ENCODE data around the gene CNTNAP2.
"Not testable (repeated sequence)": the region's sequence is repeated elsewhere in the genome, so short reads cannot be mapped to it uniquely, and the experiment has no call there.

CNTNAP2 gene

DNA sequence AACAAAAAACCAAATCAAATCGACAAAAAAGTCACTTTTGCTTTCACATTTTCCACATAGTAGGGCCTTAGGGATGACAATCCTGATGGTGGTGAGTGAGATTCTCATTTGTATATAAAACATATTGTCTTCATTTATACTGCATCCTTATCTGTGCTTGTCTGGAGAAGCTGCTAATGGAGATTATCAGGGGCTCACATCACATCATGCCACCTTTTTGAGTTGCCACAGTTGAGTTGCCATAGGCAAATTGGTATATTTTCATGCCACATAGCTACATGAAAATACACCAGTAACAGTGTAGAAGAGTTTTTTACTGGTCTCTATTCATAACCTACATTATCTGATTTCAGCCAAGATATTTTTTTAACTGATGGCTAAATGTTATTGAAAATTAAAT lies 85.3 kb downstream of the CNTNAP2 start:
- H3K9me3 ChIP-seq (replicated peaks in 1 of 11): peaks cover 0 to 6% (median 0%) of the 10 kb centered on the region in 11 experiments; a peak in 4 of 22 replicates
- H3K4me1 ChIP-seq: no peaks in the 10 kb centered on the region
- no peaks in the 10 kb centered on the region for H4K20me1 ChIP-seq
- no peak overlapping the region for H3K9ac ChIP-seq
- TF ChIP-seq Cebpa-rat (IDR thresholded peaks at IDR 0.05): no peak
- H3K36me3 ChIP-seq: no peaks in the 10 kb centered on the region
- no peak overlapping the region for H3K4me2 ChIP-seq
- H3K27me3 ChIP-seq: no peaks in the 10 kb centered on the region
- no peak overlapping the region for H3K27ac ChIP-seq
- no peak overlapping the region for H3K4me3 ChIP-seq

DNA sequence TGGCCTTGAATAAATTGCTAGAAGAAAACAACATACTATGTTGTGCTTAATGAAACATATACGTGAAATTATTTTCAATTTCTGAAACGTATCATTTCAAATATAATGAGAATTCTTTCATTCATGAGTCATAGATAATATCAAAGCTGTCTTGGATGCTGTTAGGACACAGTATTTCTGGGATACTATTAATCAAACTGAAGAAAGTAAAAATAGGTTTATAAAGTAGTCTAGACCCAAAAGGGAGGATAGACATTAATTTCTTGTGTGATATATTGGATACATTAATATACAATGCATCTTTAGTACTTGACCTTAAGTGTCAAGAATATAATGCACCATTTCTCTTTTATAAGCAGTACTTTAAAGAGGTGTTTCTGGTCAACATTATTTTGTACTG lies 89.7 kb downstream of the CNTNAP2 start:
- H4K20me1 ChIP-seq: no peaks in the 10 kb centered on the region
- H3K36me3 ChIP-seq: no peaks in the 10 kb centered on the region
- H3K27ac ChIP-seq: no peak overlapping the region
- H3K27me3 ChIP-seq: no peaks in the 10 kb centered on the region
- H3K4me1 ChIP-seq: no peaks in the 10 kb centered on the region
- no peak overlapping the region for H3K4me2 ChIP-seq
- no peak overlapping the region for H3K9ac ChIP-seq
- no peaks in the 10 kb centered on the region for H3K9me3 ChIP-seq (replicated peaks in 1 of 11)
- no peak for TF ChIP-seq Cebpa-rat (IDR thresholded peaks at IDR 0.05)
- no peak overlapping the region for H3K4me3 ChIP-seq

DNA sequence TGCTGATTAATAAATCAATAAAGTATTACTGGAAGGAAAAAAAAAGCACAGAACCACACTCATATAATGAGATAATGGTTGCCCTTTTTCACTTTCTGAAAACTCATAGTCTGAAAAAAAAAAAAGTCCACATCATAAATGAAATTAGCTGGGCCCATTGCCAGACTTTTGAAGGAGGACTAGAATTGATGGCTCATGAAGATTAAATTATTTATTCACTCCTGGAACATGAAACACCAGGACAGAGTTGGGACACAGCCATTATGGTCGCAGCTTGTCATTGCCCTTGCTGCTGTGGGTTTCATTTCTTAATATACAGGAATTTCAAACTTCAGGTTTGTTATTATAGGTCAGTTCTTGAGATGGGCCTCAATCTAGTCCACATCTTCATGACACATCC lies 91.9 kb downstream of the CNTNAP2 start:
- Histone ChIP-seq H3K27me3 (no peaks in the 10 kb centered on the region), H3K36me3 (no peaks in the 10 kb centered on the region), H4K20me1 (no peaks in the 10 kb centered on the region), H3K9ac (no peak overlapping the region), H3K4me1 (no peaks in the 10 kb centered on the region), H3K4me3 (no peak overlapping the region), H3K9me3 (replicated peaks in 1 of 11) (no peaks in the 10 kb centered on the region), H3K27ac (no peak overlapping the region), H3K4me2 (no peak overlapping the region)
- TF ChIP-seq Cebpa-rat (IDR thresholded peaks at IDR 0.05): no peak

DNA sequence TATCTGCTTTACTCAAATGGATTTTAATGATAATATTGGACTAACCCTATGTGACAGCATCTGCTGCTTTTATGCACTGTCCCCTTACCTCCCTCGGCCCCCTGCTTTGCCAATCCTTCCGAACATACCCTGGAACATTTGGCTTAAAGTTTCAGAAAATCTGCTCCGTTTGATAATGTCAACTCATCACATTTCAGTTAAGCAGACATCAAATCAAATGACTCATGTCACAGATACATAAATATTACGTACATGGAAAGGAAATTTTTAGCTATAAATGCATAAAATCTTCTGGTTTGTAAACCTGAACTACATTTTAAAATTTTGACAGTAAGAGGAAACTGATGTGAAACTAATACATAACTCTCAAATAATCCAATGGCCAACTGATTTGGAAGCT lies 98.2 kb downstream of the CNTNAP2 start:
- no peak overlapping the region for H3K9ac ChIP-seq
- H3K36me3 ChIP-seq: no peaks in the 10 kb centered on the region
- TF ChIP-seq Cebpa-rat (IDR thresholded peaks at IDR 0.05): no peak
- no peaks in the 10 kb centered on the region for H3K9me3 ChIP-seq (replicated peaks in 1 of 11)
- no peak overlapping the region for H3K27ac ChIP-seq
- H3K4me3 ChIP-seq: no peak overlapping the region
- no peaks in the 10 kb centered on the region for H3K4me1 ChIP-seq
- no peak overlapping the region for H3K4me2 ChIP-seq
- H4K20me1 ChIP-seq: no peaks in the 10 kb centered on the region
- no peaks in the 10 kb centered on the region for H3K27me3 ChIP-seq

DNA sequence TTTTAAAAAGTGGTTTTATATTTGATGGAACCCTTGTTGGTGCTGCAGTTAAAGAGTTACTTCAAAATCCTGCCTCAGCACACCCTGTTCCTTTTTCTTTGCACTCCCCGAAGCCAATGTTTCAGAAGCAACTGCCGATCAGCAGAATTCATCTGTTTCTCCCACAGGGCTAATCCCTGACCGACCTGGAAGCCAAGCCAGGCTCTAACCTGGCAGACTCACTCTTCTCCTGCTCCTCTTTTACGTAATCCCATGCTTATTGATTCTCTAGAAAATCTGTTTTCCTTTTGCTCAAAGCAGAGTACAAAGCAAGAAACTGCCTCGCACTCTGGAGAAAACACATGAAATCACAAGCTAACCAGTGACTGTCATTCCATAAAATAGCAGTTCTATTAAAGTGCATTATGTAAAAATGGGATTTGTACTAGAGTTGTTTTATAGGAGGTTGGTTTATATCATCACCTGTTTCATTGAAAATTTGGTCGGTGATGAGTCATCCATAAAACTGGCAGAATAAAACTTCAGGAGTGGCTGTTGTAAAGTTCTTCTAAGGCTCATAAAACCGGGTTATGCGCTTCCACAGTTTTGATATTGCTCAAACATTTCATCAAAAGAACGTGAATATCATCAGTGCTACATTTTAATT lies 99.9 kb downstream of the CNTNAP2 start:
- Histone ChIP-seq H3K4me3 (no peak overlapping the region), H3K27ac (no peak overlapping the region), H3K9ac (no peak overlapping the region), H3K4me2 (no peak overlapping the region), H4K20me1 (no peaks in the 10 kb centered on the region), H3K4me1 (no peaks in the 10 kb centered on the region), H3K27me3 (no peaks in the 10 kb centered on the region), H3K36me3 (no peaks in the 10 kb centered on the region), H3K9me3 (replicated peaks in 1 of 11) (no peaks in the 10 kb centered on the region)
- TF ChIP-seq Cebpa-rat (IDR thresholded peaks at IDR 0.05): no peak

DNA sequence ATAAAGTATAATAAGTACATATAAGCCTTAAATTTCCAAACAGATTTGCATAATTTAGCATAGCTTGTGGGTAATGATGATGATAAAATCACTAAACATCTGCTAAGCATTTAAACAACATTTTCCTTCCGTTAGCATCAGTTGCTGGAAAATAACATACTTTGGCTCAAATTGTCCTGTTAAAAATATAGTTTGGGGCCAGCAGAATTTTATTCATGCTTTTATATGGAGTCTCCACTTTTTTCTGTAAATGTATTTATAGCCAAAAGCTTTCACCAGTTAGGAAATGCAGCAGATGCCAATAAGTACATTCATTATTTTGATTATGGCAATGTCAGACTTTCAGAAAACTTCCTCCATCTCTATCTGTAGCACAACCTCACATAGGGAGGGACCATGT lies 107.2 kb downstream of the CNTNAP2 start:
- no peak overlapping the region for H3K4me2 ChIP-seq
- H3K9me3 ChIP-seq (replicated peaks in 1 of 11): no peaks in the 10 kb centered on the region
- no peaks in the 10 kb centered on the region for H3K4me1 ChIP-seq
- H3K4me3 ChIP-seq: no peak overlapping the region
- H3K27me3 ChIP-seq: no peaks in the 10 kb centered on the region
- no peak overlapping the region for H3K9ac ChIP-seq
- no peaks in the 10 kb centered on the region for H4K20me1 ChIP-seq
- H3K36me3 ChIP-seq: no peaks in the 10 kb centered on the region
- no peak overlapping the region for H3K27ac ChIP-seq
- no peak for TF ChIP-seq Cebpa-rat (IDR thresholded peaks at IDR 0.05)

DNA sequence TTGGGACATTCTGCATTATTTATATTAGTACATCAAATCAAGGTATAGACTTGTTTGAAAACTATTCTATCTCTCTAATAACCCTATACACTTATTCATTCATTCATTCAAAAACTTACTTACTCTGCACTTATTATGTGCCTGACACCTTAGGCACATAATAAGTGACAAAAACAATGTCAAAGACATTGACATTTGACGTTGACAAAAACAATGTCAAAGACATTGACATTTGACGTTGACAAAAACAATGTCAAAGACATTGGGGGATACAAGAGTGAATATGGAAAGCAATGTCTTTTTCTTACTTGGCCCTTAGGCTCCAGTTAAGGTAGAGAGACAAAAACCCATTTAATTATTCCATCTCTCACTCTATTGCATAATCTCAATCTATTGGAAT lies 116.0 kb downstream of the CNTNAP2 start:
- Histone ChIP-seq H3K36me3 (no peaks in the 10 kb centered on the region), H3K27ac (no peak overlapping the region), H3K9ac (no peak overlapping the region), H3K9me3 (replicated peaks in 1 of 11) (no peaks in the 10 kb centered on the region), H3K4me3 (no peak overlapping the region), H3K4me2 (no peak overlapping the region), H3K4me1 (peaks cover 0 to 9% (median 0%) of the 10 kb centered on the region in 10 experiments; a peak in 2 of 20 replicates), H4K20me1 (no peaks in the 10 kb centered on the region), H3K27me3 (no peaks in the 10 kb centered on the region)
- no peak for TF ChIP-seq Cebpa-rat (IDR thresholded peaks at IDR 0.05)

DNA sequence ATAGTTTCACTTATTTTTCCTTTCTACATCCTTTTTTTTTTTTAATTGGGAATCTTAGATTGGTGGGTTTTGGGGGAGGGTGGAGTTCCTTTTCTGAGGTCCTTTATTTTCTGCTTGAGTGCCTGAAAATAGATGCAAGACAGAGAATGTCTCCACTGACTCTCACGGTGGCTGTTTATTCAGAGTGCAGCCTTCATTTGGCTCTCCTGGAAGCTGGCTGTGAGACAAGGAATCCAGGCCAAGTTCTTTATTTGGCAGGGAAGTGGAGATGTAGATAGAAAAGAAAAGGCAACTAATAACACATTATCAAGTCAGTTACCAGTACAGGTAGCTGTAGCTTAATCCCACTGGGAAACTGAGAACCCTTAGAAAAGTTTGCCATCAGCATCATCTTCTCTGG lies 118.6 kb downstream of the CNTNAP2 start:
- H3K36me3 ChIP-seq: no peaks in the 10 kb centered on the region
- no peak overlapping the region for H3K27ac ChIP-seq
- H3K4me1 ChIP-seq: peaks cover 0 to 4% (median 0%) of the 10 kb centered on the region in 10 experiments; a peak in 2 of 20 replicates
- H3K4me2 ChIP-seq: no peak overlapping the region
- no peaks in the 10 kb centered on the region for H4K20me1 ChIP-seq
- no peak for TF ChIP-seq Cebpa-rat (IDR thresholded peaks at IDR 0.05)
- no peaks in the 10 kb centered on the region for H3K9me3 ChIP-seq (replicated peaks in 1 of 11)
- no peaks in the 10 kb centered on the region for H3K27me3 ChIP-seq
- no peak overlapping the region for H3K4me3 ChIP-seq
- no peak overlapping the region for H3K9ac ChIP-seq

DNA sequence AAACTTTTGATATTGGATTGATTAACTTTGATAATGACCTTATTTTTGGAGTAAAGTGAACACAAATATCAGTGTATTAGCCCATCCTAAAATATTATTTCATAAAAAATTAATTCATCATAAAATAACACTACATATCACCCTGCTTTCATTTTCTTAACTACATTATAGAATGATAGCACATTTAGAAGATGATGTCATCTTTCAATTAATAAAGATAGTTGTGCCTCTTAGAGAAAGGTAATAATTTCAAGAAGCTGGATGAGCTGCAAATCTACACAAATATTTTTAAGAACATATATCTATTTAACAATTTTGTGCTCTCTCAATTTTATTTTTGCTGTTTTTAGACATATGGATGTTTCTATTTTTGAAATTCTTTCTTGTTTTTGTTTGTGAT lies 126.1 kb downstream of the CNTNAP2 start:
- Histone ChIP-seq H3K9me3 (replicated peaks in 1 of 11) (peaks cover 0 to under 1% (median 0%) of the 10 kb centered on the region in 11 experiments; a peak in 2 of 22 replicates), H3K36me3 (no peaks in the 10 kb centered on the region), H3K4me2 (no peak overlapping the region), H3K27ac (no peak overlapping the region), H3K9ac (no peak overlapping the region), H3K4me1 (no peaks in the 10 kb centered on the region), H3K27me3 (no peaks in the 10 kb centered on the region), H3K4me3 (no peak overlapping the region), H4K20me1 (no peaks in the 10 kb centered on the region)
- no peak for TF ChIP-seq Cebpa-rat (IDR thresholded peaks at IDR 0.05)

DNA sequence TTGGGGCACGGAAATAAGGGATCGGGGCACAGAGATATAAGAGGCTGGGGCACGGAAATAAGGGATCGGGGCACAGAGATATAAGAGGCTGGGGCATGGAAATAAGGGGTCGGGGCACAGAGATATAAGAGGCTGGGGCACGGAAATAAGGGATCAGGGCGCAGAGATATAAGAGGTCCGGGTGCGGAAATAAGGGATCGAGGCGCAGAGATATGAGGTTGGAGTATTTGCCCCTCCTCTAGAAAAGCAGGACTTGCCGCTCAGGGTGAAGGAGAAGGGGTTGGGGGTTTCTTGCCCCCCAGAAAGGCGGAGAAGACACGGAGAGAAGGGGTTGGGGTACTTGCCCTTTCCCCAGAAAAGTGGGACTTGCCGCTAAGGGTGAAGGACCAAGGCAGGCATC lies 131.4 kb downstream of the CNTNAP2 start:
- not testable (repeated sequence) for H3K4me2 ChIP-seq, H3K4me3 ChIP-seq, H4K20me1 ChIP-seq, H3K27me3 ChIP-seq, H3K4me1 ChIP-seq, H3K9ac ChIP-seq, H3K27ac ChIP-seq, H3K36me3 ChIP-seq
- peaks cover 0 to 18% (median 3%) of the 10 kb centered on the region in 11 experiments; a peak in 6 of 22 replicates for H3K9me3 ChIP-seq (replicated peaks in 1 of 11)

DNA sequence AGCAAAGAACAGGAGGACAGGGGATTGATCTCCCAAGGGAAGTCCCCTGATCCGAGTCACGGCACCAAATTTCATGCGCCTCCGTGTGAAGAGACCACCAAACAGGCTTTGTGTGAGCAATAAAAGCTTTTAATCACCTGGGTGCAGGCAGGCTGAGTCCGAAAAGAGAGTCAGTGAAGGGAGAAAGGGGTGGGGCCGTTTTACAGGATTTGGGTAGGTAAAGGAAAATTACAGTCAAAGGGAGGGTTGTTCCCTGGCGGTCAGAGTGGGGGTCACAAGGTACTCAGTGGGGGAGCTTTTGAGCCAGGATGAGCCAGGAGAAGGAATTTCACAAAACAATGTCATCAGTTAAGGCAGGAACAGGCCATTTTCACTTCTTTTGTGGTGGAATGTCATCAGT lies 132.1 kb downstream of the CNTNAP2 start:
- not testable (repeated sequence) for H3K4me2 ChIP-seq, H3K4me1 ChIP-seq, H3K27ac ChIP-seq, H3K36me3 ChIP-seq, H3K9ac ChIP-seq, H3K27me3 ChIP-seq, H3K4me3 ChIP-seq, H4K20me1 ChIP-seq
- H3K9me3 ChIP-seq (replicated peaks in 1 of 11): peaks cover 0 to 18% (median 3%) of the 10 kb centered on the region in 11 experiments; a peak in 6 of 22 replicates

Measured in BLaER1 treated with 17β-estradiol and CSF1 and Interleukin-3, amounts not matched to agents 10 nM and 100 nM (cell line).